PC-3 (cell line): ENCODE data around the gene SCAPER. TPM values are rescaled to one million over a fixed set of nuclear protein-coding genes. Genes with fewer than 3 reads are reported as not detected.

Experiments used
- ATAC-seq: fragments of 200-7000 bp; cut with Tn5 transposase; 2 replicates; pipeline ENCODE4 v1.9.1; 2020; ENCODE audit warnings: mild to moderate bottlenecking, moderate library complexity
- BruUV-seq: library from RNA; stranded (reverse); fragments of 400-500 nt; replicated peaks from 2 replicates; lab custom pipeline; 2021; lab: Mats Ljungman, UMichigan
- CTCF ChIA-PET: fragments of 300-600 bp; sonication (Branson Sonifier 250); formaldehyde crosslinking; loops from one replicate; lab custom pipeline; 2022; ENCODE audit warnings: antibody characterized with exemption; lab: Charles Lee
- POLR2A ChIA-PET: fragments of 300-600 bp; sonication (Branson Sonifier 250); formaldehyde crosslinking; loops from one replicate; lab custom pipeline; 2022; ENCODE audit warnings: antibody characterized with exemption; ENCODE audit not compliant: unreplicated experiment; lab: Charles Lee
- DNase-seq: peaks from one replicate; pipeline ENCODE4 v3.0.0-alpha.2; 2015
- H2AFZ ChIP-seq: fragments of 300-600 bp; sonication (generic); 2 replicates; pipeline ENCODE4 v1.6.0; 2016; ENCODE audit warnings: antibody characterized with exemption, low read length
- H3F3A ChIP-seq: fragments of 300-600 bp; sonication (generic); one replicate; pipeline ENCODE4 v1.6.0; 2017; ENCODE audit warnings: antibody characterized with exemption, low read length, control low read depth, mild to moderate bottlenecking; ENCODE audit not compliant: unreplicated experiment
- H3K27ac ChIP-seq: fragments of 300-600 bp; sonication (generic); 2 replicates; pipeline ENCODE4 v1.5.1; 2016; ENCODE audit warnings: mild to moderate bottlenecking, low read length
- H3K27me3 ChIP-seq: fragments of 300-600 bp; sonication (generic); 2 replicates; pipeline ENCODE4 v1.6.1; 2016; ENCODE audit warnings: low read length, mixed read lengths
- H3K36me3 ChIP-seq: fragments of 300-600 bp; sonication (generic); 2 replicates; pipeline ENCODE4 v1.6.1; 2016; ENCODE audit warnings: low read depth, mixed run types, low read length, mixed read lengths
- H3K4me1 ChIP-seq: fragments of 300-600 bp; sonication (generic); 2 replicates; pipeline ENCODE4 v1.5.1; 2016; ENCODE audit warnings: low read length; ENCODE audit not compliant: insufficient read depth
- H3K4me2 ChIP-seq: fragments of 300-600 bp; sonication (generic); 2 replicates; pipeline ENCODE4 v1.6.0; 2016; ENCODE audit warnings: low read length
- H3K4me3 ChIP-seq: fragments of 300-600 bp; sonication (generic); 2 replicates; pipeline ENCODE4 v1.5.1; 2016; ENCODE audit warnings: mild to moderate bottlenecking, low read length, mixed read lengths
- H3K79me2 ChIP-seq: fragments of 300-600 bp; sonication (generic); 2 replicates; pipeline ENCODE4 v1.6.1; 2017; ENCODE audit warnings: low read length, mixed read lengths
- H3K9ac ChIP-seq: fragments of 300-600 bp; sonication (generic); 2 replicates; pipeline ENCODE4 v1.6.0; 2016; ENCODE audit warnings: mild to moderate bottlenecking, low read length
- H3K9me2 ChIP-seq: fragments of 300-600 bp; sonication (generic); replicated peaks from 2 replicates; pipeline ENCODE4 v1.6.1; 2016; ENCODE audit warnings: mixed run types, low read length, mixed read lengths
- H3K9me3 ChIP-seq: fragments of 300-600 bp; sonication (generic); 2 replicates; pipeline ENCODE4 v1.6.1; 2016; ENCODE audit warnings: low read length, mixed read lengths
- H4K20me1 ChIP-seq: fragments of 300-600 bp; sonication (generic); 2 replicates; pipeline ENCODE4 v1.6.1; 2016; ENCODE audit warnings: low read length, mixed read lengths
- EZH2 ChIP-seq: fragments of 300-600 bp; sonication (generic); IDR thresholded peaks from one replicate; pipeline ENCODE4 v1.6.1; 2017; ENCODE audit warnings: antibody characterized with exemption, mild to moderate bottlenecking, low read length; ENCODE audit not compliant: unreplicated experiment
- EZH2phosphoT487 ChIP-seq: fragments of 300-600 bp; sonication (generic); IDR thresholded peaks from 2 replicates; pipeline ENCODE4 v1.6.1; 2018; ENCODE audit warnings: mild to moderate bottlenecking, antibody characterized with exemption, low read length, borderline replicate concordance
- intact Hi-C: fragments of 100-400 bp; cut with micrococcal nuclease; formaldehyde crosslinking; loops from 2 replicates; pipeline ENCODE4 v1.9.0; 2023
- total RNA-seq: library from RNA; depleted of rRNA; stranded (reverse); fragments of >200 nt; gene quantifications from 2 replicates; pipeline ENCODE4 v1.2.3, GENCODE V29; 2014
- TF ChIP-seq, protein P1 (sequence below): fragments of 300-600 bp; sonication (generic); conservative IDR thresholded peaks from 2 replicates; pipeline ENCODE4 v1.5.1; 2017; ENCODE audit warnings: antibody characterized with exemption, low read depth, mild to moderate bottlenecking, low read length

Gene SCAPER
- total RNA-seq, 1 experiment from 2014 or later, result 6.0 TPM

- Histone ChIP-seq H3F3A (no peaks in the 10 kb centered on the region), H3K36me3 (no peaks in the 10 kb centered on the region), H3K79me2 (no peaks in the 10 kb centered on the region), H3K9ac (no peak overlapping the region), H3K4me3 (no peak overlapping the region), H3K27me3 (no peaks in the 10 kb centered on the region), H3K4me1 (peaks cover 17% of the 10 kb centered on the region), H3K9me3 (no peaks in the 10 kb centered on the region), H3K27ac (no peak overlapping the region), H3K9me2 (no peaks in the 10 kb centered on the region), H2AFZ (no peak overlapping the region), H4K20me1 (no peaks in the 10 kb centered on the region), H3K4me2 (no peak overlapping the region)
- CTCF ChIA-PET, result no interaction called here
- BruUV-seq, result no TSS peak
- intact Hi-C loops, result no loop called here
- POLR2A ChIA-PET, result no interaction called here
- TF ChIP-seq EZH2phosphoT487 (no peak), EZH2 (no peak)
- TF ChIP-seq, protein P1, sequence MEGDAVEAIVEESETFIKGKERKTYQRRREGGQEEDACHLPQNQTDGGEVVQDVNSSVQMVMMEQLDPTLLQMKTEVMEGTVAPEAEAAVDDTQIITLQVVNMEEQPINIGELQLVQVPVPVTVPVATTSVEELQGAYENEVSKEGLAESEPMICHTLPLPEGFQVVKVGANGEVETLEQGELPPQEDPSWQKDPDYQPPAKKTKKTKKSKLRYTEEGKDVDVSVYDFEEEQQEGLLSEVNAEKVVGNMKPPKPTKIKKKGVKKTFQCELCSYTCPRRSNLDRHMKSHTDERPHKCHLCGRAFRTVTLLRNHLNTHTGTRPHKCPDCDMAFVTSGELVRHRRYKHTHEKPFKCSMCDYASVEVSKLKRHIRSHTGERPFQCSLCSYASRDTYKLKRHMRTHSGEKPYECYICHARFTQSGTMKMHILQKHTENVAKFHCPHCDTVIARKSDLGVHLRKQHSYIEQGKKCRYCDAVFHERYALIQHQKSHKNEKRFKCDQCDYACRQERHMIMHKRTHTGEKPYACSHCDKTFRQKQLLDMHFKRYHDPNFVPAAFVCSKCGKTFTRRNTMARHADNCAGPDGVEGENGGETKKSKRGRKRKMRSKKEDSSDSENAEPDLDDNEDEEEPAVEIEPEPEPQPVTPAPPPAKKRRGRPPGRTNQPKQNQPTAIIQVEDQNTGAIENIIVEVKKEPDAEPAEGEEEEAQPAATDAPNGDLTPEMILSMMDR, result no peak
- DNase-seq (no peak), ATAC-seq (no peak)
Measured at GRCh38 chr15:76353903-76354302, 551.2 kb downstream of the SCAPER start.

GRCh38 chr15:76353023-76353577 is 552.0 kb downstream of the SCAPER start:
- Histone ChIP-seq H3F3A (no peaks in the 10 kb centered on the region), H3K27ac (no peak overlapping the region), H3K36me3 (no peaks in the 10 kb centered on the region), H3K4me3 (no peak overlapping the region), H2AFZ (no peak overlapping the region), H3K9me3 (no peaks in the 10 kb centered on the region), H3K4me1 (peaks cover 24% of the 10 kb centered on the region), H3K27me3 (no peaks in the 10 kb centered on the region), H3K4me2 (no peak overlapping the region), H3K79me2 (no peaks in the 10 kb centered on the region), H3K9ac (no peak overlapping the region), H3K9me2 (no peaks in the 10 kb centered on the region), H4K20me1 (no peaks in the 10 kb centered on the region)
- DNase-seq (no peak), ATAC-seq (no peak)
- no peak for TF ChIP-seq EZH2phosphoT487
- TF ChIP-seq, protein P1, result no peak
- TF ChIP-seq EZH2, result no peak
- intact Hi-C loops, result no loop called here
- CTCF ChIA-PET, result no interaction called here
- POLR2A ChIA-PET, result no interaction called here
- BruUV-seq, result no TSS peak

GRCh38 chr15:76349301-76350070 is 555.7 kb downstream of the SCAPER start:
- H3K4me1 ChIP-seq, result peaks cover 33% of the 10 kb centered on the region
- H3K9me2 ChIP-seq, result no peaks in the 10 kb centered on the region
- 0 out of 2 replicates have a peak, but pooled peaks cover 4% of the 10 kb centered on the region for H3K79me2 ChIP-seq
- BruUV-seq, result no TSS peak
- intact Hi-C loops, result loop anchor here (5.0 kb wide), 1 partner anchor 38 kb away; no protein-coding TSS in a partner anchor
- peak overlapping the region; percentile 51 for H3K4me2 ChIP-seq
- no peak for TF ChIP-seq EZH2phosphoT487
- no peak for TF ChIP-seq EZH2
- TF ChIP-seq, protein P1, result no peak
- ATAC-seq (peak; percentile 53), DNase-seq (peak; percentile 63)
- H3K4me3 ChIP-seq, result no peak overlapping the region
- ChIA-PET CTCF (interaction anchor here (0.5 to 0.6 kb wide), 2 partner anchors 168 to 174 kb away, joined by 3 read pairs; no protein-coding TSS in a partner anchor), POLR2A (no interaction called here)
- H2AFZ ChIP-seq, result no peak overlapping the region
- H3F3A ChIP-seq, result no peaks in the 10 kb centered on the region
- no peaks in the 10 kb centered on the region for H3K36me3 ChIP-seq
- H3K27ac ChIP-seq, result peak overlapping the region; percentile 49
- H3K27me3 ChIP-seq, result no peaks in the 10 kb centered on the region
- no peak overlapping the region for H3K9ac ChIP-seq
- H3K9me3 ChIP-seq, result no peaks in the 10 kb centered on the region
- no peaks in the 10 kb centered on the region for H4K20me1 ChIP-seq
